ENCODE measurements around the gene ABCC1. TPM values are rescaled to one million over a fixed set of nuclear protein-coding genes. Genes with fewer than 3 reads are reported as not detected.
A peak's percentile ranks its signal among the peaks of the same experiment; 100 is the strongest.

ABCC1 gene
- total RNA-seq, 1 experiment from 2014 or later, result 35.2 TPM

GRCh38 chr16:16042076-16042475 is 92.7 kb downstream of the ABCC1 start:
- DNase-seq (ENCODE audit: low spot score), result no peak

DNA sequence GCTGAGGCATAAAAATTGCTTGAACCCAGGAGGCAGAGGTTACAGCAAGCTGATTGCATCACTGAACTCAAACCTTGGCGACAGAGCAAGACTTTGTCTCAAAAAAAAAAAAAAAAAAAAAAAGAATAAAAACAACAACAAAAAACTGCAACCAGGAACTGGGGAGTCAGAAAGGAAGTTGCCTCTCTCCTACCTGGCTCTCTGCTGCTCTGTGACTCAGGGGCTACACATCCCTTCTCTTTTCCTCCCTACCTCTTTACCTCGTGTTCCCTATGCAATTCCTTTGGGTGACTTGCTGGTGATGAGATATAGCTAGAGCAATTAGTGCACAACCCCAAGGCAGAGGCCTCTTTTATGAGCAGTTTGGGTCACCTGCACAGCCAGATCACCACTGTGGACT is 95.9 kb downstream of the ABCC1 start:
- no peak for DNase-seq (ENCODE audit: low spot score)

DNA sequence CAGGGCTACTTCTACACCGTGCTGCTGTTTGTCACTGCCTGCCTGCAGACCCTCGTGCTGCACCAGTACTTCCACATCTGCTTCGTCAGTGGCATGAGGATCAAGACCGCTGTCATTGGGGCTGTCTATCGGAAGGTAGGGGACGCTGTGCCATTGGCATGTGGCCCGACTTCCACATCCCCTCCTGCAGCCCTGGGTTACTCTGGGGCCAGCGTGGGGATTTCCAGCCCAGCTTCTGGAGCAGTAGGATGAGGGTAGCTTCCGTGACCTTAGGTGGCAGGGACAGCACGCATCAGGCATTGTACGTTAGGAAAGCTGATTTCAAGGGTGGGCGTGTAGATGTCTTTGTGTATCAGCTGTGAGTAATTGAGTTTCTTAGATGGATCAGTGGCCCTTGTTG is 96.5 kb downstream of the ABCC1 start:
- DNase-seq (ENCODE audit: low spot score), result no peak

DNA sequence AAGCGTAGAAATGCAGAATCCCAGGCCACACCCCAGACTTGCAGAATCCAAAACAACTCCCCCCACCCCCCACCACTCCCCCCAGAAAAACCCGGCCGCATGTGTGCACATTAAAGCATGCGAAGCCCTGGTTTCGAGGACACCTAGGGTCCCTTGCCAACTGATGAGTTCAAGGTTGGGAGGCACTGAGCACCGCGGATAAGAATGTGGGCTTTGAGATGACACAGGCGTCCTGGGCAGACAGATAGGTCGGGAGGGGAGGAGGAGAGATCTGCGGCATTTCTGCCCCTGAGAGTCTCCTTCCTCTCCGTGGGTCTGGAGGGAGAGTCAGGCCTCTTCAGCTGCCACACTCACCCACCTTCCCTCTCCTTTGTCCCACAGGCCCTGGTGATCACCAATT is 98.3 kb downstream of the ABCC1 start:
- no peak for DNase-seq (ENCODE audit: low spot score)

GRCh38 chr16:16048904-16049582 is 99.6 kb downstream of the ABCC1 start:
- DNase-seq (ENCODE audit: low spot score), result no peak

DNA sequence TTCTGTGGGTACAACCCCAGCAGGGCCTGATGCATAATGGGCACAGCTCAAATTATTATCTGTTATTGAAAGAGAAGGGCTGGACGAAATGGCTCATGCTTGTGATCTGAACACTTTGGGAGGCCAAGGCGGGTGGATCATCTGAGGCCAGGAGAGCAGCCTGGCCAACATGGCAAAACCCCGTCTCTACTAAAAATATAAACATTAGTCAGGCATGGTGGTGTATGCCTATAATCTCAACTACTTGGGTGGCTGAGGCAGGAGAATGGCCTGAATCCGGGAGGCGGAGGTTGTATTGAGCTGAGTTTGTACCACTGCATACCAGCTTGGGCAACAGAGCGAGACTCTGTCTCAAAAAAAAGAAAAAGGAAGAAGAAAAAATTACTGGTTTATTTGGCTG is 100.7 kb downstream of the ABCC1 start:
- no peak for DNase-seq (ENCODE audit: low spot score)

DNA sequence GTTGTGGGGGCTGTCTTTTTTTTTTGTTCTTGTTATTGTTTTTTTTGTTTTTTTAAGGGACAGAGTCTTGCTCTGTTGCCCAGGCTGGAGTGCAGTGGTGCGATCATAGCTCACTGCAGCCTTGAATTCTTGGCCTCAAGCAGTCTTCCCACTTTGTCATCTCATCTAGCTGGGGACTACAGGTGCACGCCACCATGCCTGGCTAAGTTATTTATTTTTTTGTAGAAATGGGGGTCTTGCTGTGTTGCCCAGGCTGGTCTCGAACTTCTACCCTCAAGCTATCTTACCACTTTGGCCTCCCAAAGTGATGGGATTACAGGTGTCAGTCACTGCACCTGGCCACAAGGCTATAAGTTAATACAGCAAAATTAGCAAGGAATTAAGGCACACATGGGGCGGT is 101.7 kb downstream of the ABCC1 start:
- DNase-seq (ENCODE audit: low spot score), result no peak

DNA sequence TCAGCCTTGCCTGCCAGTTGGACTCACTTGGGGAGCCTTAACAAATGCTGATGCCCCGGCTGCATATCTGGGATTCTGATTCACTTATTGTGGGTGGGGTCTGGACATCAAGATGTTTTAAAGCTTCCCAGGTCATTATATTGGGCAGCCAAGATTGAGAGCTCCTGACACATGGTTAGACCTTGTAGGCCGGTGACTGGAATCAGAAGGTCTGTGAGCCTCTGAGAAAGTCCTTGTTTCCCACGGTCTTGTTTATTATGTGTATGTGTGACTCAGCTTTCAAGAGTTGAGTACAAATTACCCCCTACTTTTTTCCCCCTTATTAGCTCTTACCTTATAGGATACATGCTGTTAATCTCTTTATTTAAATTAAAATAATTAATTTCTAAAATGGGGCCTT is 103.5 kb downstream of the ABCC1 start:
- DNase-seq (ENCODE audit: low spot score), result no peak

DNA sequence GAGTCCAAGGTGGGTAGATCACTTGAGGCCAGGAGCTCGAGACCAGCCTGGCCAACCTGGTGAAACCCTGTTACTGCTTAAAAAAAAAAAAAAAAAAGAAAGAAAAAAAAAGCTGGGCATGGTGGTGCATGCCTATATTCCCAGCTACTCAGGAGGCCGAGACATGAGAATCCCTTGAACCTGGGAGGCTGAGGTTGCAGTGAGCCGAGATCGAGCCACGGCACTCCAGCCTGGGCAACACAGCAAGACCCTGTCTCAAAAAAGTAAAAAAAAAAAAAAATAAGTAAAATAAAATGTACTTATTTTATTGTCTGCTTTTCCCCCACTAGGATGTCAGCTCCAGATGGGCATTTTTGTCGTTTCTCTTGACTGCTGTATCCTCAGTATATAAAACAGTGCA is 107.7 kb downstream of the ABCC1 start:
- no peak for DNase-seq (ENCODE audit: low spot score)

DNA sequence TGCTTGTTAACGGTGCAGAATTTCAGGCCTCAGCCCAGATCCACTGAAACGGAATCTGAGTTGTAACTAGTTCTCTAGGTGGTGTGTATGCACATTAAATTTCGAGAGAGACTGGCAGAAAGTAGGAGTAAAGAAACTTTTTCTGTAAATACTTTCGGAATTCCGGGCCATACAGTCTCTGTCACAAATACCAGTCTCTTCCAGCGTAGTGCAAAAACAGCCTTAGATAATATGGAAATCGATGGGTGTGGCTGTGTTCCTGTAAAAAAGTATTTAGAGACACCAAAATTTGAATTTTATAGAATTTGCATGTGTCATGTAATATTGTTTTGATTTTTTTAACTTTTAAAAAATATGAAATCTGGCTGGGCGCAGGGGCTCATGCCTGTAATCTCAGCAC is 109.7 kb downstream of the ABCC1 start:
- DNase-seq (ENCODE audit: low spot score), result no peak

GRCh38 chr16:16059895-16060590 is 110.6 kb downstream of the ABCC1 start:
- DNase-seq (ENCODE audit: low spot score), result no peak

DNA sequence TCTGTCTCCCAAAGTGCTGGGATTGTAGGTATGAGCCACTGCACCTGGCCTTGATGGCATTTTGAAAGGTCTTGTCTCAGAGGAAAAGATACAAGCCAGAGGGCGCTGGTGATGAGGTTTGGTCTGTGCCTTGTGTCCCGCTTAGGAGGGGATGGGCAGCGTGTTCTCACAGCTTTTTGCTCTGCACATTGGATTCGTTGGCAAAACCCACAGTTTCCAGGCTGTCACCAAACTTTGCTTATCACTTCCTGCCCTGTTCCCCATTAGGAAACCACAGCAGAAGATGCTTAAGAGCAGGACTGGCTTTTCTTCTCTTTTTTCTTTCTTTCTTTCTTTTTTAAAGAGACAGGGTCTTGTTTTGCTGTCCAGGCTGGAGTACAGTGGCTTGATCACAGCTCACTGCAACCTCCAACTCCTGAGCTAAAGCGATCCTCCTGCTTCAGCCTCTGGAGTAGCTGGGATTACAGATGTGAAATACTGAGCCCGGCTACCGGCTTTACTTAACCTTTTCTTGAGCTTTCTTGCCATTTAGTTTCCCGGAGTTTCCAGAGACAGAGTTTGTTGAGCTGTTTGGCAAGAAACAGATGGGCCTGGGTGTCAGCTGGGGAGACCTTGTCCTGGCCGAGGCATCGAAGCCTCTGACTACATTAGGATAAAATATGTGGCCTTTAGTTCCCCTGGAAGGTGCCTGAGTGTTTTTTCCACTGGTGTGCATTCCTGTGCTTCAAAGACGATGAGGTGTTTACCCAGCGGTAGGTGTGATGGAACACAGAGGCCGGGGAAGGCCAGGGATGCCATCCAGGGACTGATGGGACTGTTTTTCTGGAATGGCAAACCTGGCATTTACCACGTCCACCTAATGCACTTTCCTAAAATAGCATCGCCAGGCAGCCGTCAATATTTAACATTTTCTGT is 112.9 kb downstream of the ABCC1 start:
- DNase-seq (ENCODE audit: low spot score), result no peak

DNA sequence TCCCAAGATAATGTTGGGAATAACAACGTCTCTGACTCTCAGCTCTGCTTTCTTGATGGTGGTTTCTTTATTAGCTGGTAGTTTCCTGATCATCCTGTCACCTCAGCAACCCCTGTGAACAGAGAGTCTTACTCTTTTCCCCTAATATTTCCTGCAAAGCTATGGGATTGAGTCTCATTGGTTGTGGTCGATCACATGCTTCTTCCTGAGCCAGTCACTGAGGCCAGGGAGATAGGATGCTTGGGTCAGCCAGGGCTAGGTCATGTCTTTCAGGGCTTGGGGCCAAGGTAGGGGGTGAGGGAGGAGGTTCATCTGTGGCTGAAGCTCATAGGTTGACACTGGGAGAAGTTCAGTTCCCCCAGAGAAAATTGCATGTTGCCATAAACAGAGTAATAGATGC is 114.3 kb downstream of the ABCC1 start:
- no peak for DNase-seq (ENCODE audit: low spot score)

DNA sequence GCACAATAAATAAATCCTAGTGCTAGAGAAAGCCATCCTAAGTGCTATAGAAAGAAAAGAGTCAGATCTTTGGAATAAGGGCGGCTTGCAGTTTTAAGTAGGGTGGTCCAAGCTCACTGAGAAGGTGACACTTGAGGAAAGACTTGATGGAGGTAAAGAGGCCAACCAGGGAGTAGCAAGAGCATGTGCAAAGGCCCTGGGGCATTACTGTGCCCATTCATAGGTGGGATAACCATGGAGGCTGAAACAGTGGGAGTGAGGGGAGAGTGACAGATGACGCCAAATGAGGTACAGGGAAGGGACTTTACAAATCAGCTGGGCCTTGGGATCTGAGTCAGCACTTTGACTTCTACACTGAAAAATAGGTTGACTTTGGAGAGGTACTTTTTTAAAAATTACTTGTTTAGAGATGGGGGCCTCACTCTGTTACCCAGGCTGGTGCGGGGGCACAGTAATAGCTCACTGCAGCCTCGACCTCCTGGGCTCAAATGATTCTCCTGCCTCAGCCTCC is 115.5 kb downstream of the ABCC1 start:
- no peak for DNase-seq (ENCODE audit: low spot score)

- no peak for DNase-seq (ENCODE audit: low spot score)
Observed at GRCh38 chr16:16067127-16067526, 117.7 kb downstream of the ABCC1 start.

- DNase-seq (ENCODE audit: low spot score), result no peak
Observed at GRCh38 chr16:16071631-16072244, 122.3 kb downstream of the ABCC1 start.

- DNase-seq (ENCODE audit: low spot score), result no peak
Observed at GRCh38 chr16:16073001-16073545, 123.7 kb downstream of the ABCC1 start.

GRCh38 chr16:16073891-16074881 is 124.8 kb downstream of the ABCC1 start:
- peak; percentile 64 for DNase-seq (ENCODE audit: low spot score)

DNA sequence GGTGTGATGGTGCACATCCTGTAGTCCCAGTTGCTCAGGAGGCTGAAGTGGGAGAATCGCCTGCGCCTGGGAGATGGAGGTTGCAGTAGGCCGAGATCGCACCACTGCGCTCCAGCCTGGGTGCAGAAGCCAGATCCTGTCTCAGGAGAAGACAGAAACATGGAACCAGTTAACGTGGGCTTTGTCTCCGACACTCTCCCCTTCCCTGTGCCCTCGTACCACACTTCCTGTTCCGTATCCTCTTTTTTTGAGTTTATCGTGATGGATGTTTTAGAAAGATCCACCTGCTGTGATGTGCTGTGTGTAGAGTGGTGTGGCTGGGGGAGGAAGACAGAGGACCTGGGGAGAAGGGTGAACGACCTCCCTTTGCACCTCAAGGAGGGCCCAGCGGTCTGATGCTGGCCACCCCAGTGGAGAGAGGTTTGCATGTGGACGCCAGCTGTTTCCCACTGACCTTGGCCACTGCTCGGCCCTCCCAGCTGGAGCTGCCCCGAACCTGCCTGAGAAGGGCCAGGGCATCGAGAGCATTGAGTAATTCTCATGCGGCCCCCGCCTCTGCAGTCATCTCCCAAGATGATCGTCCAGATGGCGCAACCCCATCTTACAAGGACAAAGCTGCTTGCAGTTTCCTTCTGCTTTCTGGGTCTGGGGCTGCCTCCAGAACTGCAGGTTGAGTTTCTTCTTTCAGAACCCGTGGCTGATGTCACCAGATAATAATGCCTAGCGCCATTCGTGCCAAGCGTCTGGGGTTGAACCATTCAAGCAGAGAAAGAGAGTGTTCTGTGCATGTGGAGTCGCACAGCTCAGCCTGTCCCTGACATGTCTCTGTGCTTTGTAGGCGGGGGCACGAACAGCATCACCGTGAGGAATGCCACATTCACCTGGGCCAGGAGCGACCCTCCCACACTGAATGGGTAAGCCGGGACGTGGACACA is 126.3 kb downstream of the ABCC1 start:
- no peak for DNase-seq (ENCODE audit: low spot score)
